ENCODE results near the gene ATP8A2. TPM values are rescaled to one million over a fixed set of nuclear protein-coding genes. Genes with fewer than 3 reads are reported as not detected.

The ATP8A2 gene
- polyA plus RNA-seq, 3 donors = not detected

DNA sequence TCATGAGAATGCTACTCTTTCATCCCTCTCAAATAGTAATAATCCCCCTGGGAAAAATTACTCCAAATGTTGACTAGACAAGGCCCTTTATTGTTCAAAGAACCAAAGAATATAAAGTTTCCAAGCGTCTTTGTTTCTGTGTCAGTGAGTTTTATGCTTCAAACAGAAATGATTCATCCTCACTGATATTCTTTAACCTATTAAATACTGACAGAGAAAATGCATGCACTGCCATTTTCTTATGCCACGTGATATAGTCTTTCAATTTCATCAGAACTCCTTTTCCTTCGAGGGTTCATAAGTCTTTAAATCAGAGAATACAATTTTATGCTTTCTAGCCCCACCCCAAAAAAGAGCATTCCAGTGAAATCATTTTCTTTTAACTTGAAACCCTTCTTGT is 468.5 kb downstream of the ATP8A2 start:
- Histone ChIP-seq H3K9me3 (replicated peaks in 1 of 2; ENCODE audit: control insufficient read depth in 1 of 2, insufficient read depth in 1 of 2, low read length in 2 of 2) (peaks cover 0 to 3% of the 10 kb centered on the region in 2 donors), H4K20me1 (ENCODE audit: insufficient read depth, low read length) (no peaks in the 10 kb centered on the region), H3K4me2 (replicated peaks; ENCODE audit: extremely low read depth, low read length, poor library complexity, severe bottlenecking) (no peak overlapping the region), H3K9ac (ENCODE audit: insufficient read depth, low read length, poor library complexity, severe bottlenecking) (no peak overlapping the region), H3K27ac (ENCODE audit: low read depth in 1 of 2, low read length in 2 of 2) (no peak overlapping the region), H3K4me1 (ENCODE audit: control insufficient read depth in 1 of 2, insufficient read depth in 2 of 2, low read length in 2 of 2) (peaks cover 8 to 9% of the 10 kb centered on the region in 2 donors), H2AFZ (ENCODE audit: insufficient read depth, low read depth, low read length, poor library complexity, severe bottlenecking) (no peak overlapping the region), H3K27me3 (ENCODE audit: control insufficient read depth in 2 of 2, insufficient read depth in 2 of 2, low read length in 2 of 2) (peaks cover 0 to 6% of the 10 kb centered on the region in 2 donors), H3K4me3 (replicated peaks in 1 of 3; ENCODE audit: low read depth in 2 of 3, low read length in 3 of 3) (no peak overlapping the region), H3K36me3 (replicated peaks in 1 of 2; ENCODE audit: control insufficient read depth in 1 of 2, insufficient read depth in 2 of 2, low read length in 2 of 2) (no peaks in the 10 kb centered on the region), H3K79me2 (ENCODE audit: insufficient read depth, low read length) (no peaks in the 10 kb centered on the region)
- H3K9me3 Mint-ChIP-seq = peaks cover 1 to 8% (median 5%) of the 10 kb centered on the region in 7 donors
- no peak for TF ChIP-seq CTCF (IDR thresholded peaks at IDR 0.05)
- no peak overlapping the region for H3K4me3 Mint-ChIP-seq
- H3K27ac Mint-ChIP-seq = no peak overlapping the region
- intact Hi-C loops (cut with micrococcal nuclease) = no loop called here
- H3K27me3 Mint-ChIP-seq (ENCODE audit: low read depth in 3 of 3) = peaks cover 6 to 16% (median 14%) of the 10 kb centered on the region in 3 donors
- no peak for DNase-seq
- 82% methylated on average over 2 of the region's 3 CpGs for WGBS (ENCODE audit: insufficient coverage)
- no peaks in the 10 kb centered on the region for H3K36me3 Mint-ChIP-seq
- H3K4me1 Mint-ChIP-seq = peaks cover 9% of the 10 kb centered on the region

DNA sequence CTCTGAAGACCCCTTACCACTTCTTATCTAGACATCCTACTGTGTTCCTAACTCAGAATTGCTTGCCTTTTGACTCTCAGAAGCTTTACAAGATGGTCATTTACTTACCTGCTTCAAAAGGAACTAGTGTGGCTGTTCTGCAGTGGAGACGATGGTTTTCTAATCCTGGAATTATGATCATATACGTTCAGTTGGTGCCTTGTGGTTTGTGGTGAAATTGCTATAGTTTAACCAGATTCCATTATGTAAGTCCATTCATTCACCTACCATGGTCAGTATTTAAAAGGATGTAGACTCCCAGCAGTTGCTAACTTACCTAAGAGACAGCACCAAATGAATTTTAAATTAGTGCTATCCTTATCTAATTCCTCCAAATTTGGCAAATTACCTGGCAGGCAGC is 469.2 kb downstream of the ATP8A2 start:
- Histone ChIP-seq H3K36me3 (replicated peaks in 1 of 2; ENCODE audit: control insufficient read depth in 1 of 2, insufficient read depth in 2 of 2, low read length in 2 of 2) (no peaks in the 10 kb centered on the region), H3K27ac (ENCODE audit: low read depth in 1 of 2, low read length in 2 of 2) (no peak overlapping the region), H3K79me2 (ENCODE audit: insufficient read depth, low read length) (no peaks in the 10 kb centered on the region), H3K27me3 (ENCODE audit: control insufficient read depth in 2 of 2, insufficient read depth in 2 of 2, low read length in 2 of 2) (peaks cover 0 to 6% of the 10 kb centered on the region in 2 donors), H4K20me1 (ENCODE audit: insufficient read depth, low read length) (no peaks in the 10 kb centered on the region), H3K4me1 (ENCODE audit: control insufficient read depth in 1 of 2, insufficient read depth in 2 of 2, low read length in 2 of 2) (peaks cover 15% of the 10 kb centered on the region in 2 donors), H3K4me2 (replicated peaks; ENCODE audit: extremely low read depth, low read length, poor library complexity, severe bottlenecking) (no peak overlapping the region), H3K4me3 (replicated peaks in 1 of 3; ENCODE audit: low read depth in 2 of 3, low read length in 3 of 3) (no peak overlapping the region), H2AFZ (ENCODE audit: insufficient read depth, low read depth, low read length, poor library complexity, severe bottlenecking) (no peak overlapping the region), H3K9ac (ENCODE audit: insufficient read depth, low read length, poor library complexity, severe bottlenecking) (no peak overlapping the region), H3K9me3 (replicated peaks in 1 of 2; ENCODE audit: control insufficient read depth in 1 of 2, insufficient read depth in 1 of 2, low read length in 2 of 2) (peaks cover 0 to 3% of the 10 kb centered on the region in 2 donors)
- Mint-ChIP-seq H3K4me1 (peaks cover 15% of the 10 kb centered on the region), H3K27ac (no peak overlapping the region), H3K9me3 (peaks cover 1 to 9% (median 5%) of the 10 kb centered on the region in 7 donors), H3K27me3 (ENCODE audit: low read depth in 3 of 3) (peaks cover 6 to 16% (median 11%) of the 10 kb centered on the region in 3 donors), H3K36me3 (no peaks in the 10 kb centered on the region), H3K4me3 (no peak overlapping the region)
- intact Hi-C loops (cut with micrococcal nuclease) = no loop called here
- DNase-seq = no peak
- TF ChIP-seq CTCF (IDR thresholded peaks at IDR 0.05) = no peak
- no CpG with 5 or more reads among the region's 2 CpGs for WGBS (ENCODE audit: insufficient coverage)

Measured in CD14-positive monocyte (primary cell).